COLO829 (cell line): ENCODE measurements around the gene ERGIC3.
"Not testable (repeated sequence)": the region's sequence is repeated elsewhere in the genome, so short reads cannot be mapped to it uniquely, and the experiment has no call there.

ENCODE experiments used
- DNase-seq: peaks from one replicate; pipeline ENCODE4 v3.0.0; 2012; ENCODE audit warnings: low spot score

Gene ERGIC3

DNA sequence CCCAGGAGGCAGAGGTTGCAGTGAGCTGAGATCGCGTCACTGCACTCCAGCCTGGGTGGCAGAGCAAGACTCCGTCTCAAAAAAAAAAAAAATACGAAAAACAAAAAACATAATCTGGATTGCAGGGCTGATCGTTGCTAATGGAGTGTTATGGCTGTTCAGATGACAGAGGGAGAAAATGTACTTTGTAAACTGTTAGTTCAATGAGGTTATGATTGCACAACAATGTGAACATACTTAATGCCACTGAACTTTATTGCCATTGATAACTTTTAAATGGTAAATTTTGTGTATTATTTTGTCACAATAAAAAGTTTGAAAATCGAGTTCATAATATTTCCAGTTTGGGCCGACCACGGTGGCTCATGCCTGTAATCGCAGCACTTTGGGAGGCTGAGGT is 22.9 kb upstream of the ERGIC3 start:
- no peak for DNase-seq

DNA sequence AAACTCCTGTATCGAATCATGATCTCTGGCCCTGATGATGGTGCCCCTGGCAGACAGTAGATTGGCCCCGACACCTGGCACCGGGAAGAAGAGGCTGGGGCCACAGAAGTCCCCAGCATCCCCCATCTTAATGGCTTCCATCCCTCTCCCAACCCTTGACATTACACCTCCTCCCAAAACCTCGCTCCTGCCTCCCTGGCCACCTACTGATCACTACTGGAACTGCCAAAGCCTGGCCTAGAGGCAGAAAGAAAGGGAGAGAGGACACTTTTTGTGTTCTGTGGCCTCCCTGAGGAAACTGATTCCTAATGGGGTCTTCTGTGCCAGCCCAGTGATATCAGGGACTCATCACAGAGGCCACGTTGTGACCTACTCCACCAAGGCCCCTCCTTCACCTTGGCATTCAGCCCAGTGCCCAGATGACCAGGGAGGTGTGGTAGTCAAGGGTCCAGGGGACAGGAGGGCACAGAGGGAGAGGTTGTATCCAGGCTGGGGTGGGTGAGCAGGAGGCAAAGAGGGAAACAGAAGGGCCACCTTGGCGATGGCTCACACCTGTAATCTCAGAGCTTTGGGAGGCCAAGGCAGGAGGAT is 18.5 kb upstream of the ERGIC3 start:
- no peak for DNase-seq

DNA sequence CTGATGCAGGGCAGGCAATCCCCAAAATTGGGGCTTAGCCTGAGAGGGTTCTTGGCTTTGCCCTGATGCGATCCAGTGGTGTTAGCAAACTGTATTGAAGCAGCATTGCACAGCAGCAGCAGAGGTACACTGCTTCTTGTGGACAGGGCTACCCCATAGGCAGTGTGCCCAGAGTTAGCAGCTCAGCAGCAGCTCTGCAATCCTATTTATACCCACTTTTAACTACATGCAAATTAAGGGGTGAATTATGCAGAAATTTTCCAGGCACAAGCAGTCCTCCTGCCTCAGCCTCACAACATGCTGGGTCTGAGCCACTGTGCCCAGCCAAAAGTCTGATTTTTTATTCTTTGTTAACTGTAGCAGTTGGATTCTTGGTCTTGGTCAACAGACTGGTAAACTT is 16.2 kb upstream of the ERGIC3 start:
- no peak for DNase-seq

DNA sequence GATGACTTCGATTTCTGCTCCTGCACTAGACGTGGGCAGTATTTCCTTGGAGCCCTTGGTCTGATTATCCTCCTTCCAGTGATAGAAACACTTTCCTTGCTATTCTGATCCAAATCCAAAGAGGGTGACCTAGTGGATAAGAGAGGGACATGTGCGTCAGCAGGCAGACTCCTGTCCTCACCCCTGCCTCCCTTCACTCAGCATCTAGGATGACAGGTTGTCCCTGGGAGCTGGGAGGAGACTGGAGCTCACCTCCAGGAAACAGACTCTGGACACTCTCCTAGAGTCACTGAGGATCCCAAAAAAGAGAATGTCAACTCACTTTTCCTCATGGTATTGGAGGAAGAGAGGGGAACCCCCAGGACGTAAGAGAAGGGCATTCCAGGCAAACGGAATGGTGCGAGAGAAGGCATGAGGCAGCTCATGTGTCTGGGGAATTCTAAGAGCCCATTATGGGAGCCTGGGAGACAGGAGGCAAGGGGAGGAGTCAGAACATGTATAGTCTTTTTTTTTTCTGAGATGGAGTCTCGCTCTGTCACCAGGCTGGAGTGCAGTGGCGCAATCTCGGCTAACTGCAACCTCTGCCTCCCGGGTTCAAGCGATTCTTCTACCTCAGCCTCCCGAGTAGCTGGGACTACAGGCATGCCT is 14.6 kb upstream of the ERGIC3 start:
- DNase-seq, result peak; percentile 82

DNA sequence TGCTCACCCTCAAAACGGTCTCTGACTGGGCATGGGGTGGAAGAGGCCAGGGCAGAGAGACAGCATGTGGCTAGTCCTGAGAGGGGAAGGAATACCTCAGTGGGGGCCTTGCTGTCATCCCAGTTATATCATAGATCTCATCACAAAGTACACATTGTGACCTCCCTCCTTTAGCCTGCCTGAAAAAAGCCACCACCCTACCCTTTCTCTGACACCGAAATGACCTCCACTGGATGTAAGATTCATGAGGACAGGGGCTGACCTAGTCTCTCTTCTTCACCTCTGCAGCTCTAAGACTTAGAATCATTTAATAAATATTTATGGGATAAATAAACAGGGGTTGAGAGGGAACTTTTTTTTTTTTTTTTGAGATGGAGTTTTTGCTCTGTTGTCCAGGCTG is 12.3 kb upstream of the ERGIC3 start, which contains the start of gene C20orf173:
Gene C20orf173, minus strand, starts transcription at position 101 of the 400 bp plus-strand sequence. CDS start 279 bp downstream, outside the sequence.
- no peak for DNase-seq

DNA sequence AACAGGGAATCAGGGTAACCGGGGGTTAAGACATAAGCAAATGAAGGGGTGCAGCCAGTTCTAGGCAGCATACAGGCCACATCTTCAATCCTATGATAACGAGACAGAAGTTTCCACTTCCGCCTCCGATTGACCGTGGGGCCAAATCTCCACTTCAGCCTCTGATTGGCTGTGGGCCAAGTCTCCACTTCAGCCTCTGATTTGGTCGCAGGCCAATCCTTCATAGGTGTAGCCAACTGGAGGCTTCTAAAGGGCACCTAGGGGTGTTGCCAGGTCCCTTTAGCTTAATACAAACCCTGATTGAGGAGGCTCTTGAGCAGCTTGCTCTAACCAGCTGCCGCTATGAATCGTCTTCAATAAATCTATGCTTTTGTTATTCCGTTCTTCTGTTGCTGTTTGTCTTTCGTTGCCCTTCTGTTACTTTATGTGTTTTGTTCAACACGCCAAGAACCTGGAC is 2.1 kb upstream of the ERGIC3 start:
- DNase-seq, result no peak

DNA sequence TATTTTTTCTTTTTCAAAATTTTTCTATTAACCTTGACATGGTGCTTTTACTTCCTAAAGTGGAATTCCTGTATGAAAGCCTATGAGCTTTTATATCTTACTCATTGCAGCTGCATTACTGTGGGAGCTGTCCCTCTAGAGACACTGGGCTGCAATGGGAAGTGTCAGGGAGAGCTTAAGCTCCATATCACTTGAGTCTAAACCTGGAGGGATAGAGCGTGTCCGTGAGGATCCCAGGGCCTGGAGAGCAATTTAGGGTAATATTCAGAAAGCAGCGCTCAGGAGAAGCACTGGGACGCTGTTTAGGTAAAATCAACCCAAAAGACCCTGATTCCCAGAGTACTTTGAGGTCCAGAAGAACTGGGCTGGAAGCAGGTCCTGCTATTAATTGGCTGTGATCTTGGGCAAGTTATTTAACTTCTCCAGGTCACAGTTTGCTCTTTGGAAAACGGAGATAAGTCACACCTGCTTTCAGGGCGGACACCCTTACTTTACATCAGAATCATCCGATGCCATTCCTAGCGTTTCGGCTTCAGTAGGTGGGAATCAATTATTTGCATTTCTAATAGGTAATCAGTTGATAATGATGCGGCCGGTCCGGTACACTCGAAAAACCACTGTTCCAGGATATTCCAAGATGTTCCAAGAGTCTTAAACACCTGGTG is 628 bp upstream of the ERGIC3 start:
- no peak for DNase-seq

DNA sequence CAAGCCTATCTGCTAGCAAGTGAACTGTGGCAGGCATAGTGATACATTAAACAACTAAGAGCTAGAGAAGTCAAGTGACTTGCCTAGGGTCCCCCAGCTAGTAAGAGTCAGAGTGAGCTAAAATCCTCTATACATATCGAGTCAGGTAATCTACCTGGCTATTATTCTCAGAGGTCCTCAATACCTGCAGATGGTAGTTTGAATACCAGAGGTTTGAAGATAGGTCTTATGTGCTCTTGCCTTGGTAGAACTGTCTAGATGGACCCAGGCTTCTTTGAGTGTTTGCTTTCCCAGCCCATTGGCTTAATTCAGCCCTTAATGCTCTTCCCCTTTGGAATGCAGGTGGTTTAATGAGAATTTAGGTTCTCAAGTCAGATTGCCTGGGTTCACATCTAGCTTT is 1.1 kb downstream of the ERGIC3 start:
- no peak for DNase-seq

DNA sequence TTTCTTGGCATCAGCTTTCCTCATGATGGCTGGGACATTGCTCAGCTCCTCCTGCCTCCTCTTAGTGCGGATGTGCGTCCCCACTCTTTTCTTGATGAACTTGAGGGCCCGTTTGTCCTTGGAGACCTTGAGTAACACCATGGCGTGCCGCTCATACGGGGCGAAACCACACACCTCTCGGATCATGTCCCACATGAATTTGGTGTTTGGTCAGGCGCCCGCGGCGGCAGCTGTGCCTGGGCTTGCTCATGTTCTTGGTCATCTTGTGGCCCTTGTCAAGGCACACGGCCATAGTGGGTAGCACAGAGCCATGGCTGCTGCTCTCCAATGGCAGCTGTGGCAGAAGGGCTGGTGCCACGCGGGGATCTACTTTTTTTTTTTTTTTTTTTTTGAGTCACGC is 2.6 kb downstream of the ERGIC3 start:
- DNase-seq, result no peak

DNA sequence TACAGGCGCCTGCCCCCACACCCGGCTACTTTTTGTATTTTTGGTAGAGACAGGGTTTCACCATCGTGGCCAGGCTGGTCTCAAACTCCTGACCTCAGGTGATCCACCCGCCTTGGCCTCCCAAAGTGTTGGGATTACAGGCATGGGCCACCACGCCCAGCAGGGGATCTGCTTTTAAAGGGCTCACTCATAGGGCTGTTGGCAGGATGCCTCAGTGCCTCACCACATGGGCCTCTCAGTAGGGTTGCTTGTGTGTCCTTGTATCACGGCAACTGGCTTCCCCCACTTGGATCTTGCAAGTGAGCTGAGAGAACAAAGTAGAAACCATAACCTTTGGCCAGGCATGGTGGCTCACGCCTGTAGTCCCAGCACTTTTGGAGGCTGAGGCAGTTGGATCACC is 3.1 kb downstream of the ERGIC3 start:
- DNase-seq, result not testable (repeated sequence)

DNA sequence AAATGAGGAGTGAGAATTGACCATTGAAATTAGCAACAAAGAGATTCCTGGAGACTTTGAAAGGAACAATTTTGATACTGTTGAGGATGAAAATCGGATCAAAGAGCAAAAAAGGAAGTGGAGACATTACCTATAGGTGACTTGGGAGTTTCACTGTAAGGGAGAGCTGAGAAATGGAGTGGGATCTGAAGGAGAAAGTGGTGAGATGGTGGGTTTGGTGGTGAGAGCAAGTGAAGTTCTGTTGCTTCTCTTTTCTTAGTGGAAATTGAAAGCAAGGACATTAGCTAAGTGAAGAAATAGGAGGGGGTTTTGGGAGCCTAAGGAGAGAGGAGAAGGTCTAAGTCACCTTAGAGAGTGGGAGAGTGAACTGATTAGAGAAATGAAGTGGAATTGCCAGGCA is 4.2 kb downstream of the ERGIC3 start:
- no peak for DNase-seq

DNA sequence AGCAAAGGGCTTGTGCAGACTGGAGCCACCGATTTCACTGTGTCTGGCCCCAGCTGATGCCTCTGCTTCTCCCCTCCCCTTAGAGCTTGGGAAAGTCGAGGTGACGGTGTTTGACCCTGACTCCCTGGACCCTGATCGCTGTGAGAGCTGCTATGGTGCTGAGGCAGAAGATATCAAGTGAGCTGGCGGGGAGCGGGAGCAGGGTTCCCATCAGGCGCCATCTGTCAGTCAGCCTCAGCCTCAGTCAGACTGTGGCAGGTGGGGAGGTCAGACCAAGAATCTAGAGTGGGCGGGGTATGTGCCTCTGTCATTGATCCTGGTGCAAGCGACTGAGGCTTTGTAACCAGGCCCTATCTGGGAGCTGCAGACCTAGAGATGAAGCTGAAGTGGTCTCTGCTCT is 5.5 kb downstream of the ERGIC3 start:
- no peak for DNase-seq

DNA sequence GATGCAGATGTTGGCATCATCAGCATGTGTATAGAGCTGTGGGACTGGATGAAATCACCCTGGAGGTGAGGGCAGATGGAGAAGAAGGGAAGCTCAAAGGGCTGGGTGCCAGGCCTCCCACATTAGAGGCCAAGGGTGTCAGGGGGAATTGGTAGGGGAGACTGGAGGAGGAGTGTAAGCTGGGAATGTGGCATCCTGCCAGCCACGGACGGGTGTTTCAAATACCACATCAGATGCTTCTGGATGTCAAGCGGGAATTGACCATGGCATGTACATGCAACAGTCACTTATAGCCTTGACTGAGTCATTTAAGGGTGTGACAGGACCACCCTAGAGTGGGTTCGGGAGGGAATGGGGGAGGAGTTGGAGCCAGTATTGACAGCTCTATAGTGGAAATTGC is 9.6 kb downstream of the ERGIC3 start:
- no peak for DNase-seq

DNA sequence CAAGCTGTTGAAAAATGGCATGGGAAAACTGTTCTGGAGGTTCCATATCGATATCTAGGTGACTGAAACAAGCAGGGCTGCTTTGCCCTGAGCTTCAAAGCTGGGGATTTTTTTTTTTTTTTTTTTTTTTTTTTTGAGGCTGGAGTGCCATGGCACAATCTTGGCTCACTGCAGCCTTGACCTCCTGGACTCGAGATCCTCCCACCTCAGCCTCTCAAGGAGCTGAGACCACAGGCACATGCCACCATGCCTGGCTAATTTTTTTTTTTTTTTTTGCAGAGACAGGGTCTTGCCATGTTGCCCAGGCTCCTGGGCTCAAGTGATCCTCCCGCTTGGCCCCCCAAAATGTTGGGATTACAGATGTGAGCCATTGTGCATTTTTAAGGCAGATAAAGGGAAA is 11.0 kb downstream of the ERGIC3 start:
- DNase-seq, result no peak

DNA sequence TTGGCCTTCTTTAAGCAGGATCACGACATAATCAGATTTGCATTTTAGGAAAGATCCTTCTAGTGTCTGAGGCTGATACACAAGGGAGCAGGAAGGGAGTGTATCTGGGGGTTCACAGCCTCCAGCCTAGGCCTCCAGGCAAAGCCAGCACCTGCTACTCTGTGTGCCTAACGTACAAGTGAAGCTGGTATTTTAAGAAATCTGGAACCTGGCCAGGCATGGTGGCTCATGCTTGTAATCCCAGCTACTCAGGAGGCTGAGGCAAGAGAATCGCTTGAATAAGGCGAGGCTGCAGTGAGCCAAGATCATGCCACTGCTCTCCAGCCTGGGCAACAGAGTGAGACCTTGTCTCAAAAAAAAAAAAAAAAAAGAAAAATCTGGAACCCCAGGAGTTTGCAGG is 13.6 kb downstream of the ERGIC3 start:
- DNase-seq, result not testable (repeated sequence)

DNA sequence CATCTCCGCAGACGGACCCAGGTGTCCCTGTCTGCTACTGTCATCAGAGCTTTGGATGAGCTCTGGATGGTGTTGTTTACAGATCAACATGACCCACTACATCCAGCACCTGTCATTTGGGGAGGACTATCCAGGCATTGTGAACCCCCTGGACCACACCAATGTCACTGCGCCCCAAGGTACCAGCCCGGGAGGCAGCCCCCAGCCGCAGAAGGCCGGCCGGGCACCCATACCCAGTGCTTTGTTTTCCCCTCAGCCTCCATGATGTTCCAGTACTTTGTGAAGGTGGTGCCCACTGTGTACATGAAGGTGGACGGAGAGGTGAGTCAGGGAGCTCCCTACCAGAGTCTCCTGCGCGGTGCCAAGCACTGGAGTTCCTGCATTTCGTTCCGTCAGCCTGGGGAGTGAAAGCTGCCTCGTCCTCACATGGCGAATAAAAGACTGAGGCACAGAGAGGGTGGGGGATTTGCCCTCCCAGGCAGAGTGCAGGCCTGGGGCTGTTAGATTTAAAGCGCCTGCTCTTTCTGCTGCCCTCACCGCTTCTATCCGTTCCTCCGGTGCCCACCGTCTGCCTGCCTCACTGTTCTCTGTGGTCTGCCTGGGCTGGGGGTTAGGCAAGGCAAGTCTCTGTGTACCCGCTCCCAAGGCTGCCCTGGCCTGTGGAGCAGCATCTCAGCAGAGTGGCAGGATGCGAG is 14.2 kb downstream of the ERGIC3 start:
- DNase-seq, result no peak

DNA sequence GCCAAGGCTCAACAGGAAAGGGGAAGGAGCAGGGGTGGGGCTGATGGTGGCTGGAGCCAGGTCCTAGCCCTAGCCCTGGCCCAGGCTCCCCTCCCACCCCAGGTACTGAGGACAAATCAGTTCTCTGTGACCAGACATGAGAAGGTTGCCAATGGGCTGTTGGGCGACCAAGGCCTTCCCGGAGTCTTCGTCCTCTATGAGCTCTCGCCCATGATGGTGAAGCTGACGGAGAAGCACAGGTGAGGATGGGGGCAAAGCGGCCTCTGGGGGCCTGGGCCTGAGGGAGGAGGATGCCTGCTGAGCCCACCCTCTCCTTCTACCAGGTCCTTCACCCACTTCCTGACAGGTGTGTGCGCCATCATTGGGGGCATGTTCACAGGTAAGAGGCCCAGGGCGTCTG is 15.0 kb downstream of the ERGIC3 start:
- no peak for DNase-seq

DNA sequence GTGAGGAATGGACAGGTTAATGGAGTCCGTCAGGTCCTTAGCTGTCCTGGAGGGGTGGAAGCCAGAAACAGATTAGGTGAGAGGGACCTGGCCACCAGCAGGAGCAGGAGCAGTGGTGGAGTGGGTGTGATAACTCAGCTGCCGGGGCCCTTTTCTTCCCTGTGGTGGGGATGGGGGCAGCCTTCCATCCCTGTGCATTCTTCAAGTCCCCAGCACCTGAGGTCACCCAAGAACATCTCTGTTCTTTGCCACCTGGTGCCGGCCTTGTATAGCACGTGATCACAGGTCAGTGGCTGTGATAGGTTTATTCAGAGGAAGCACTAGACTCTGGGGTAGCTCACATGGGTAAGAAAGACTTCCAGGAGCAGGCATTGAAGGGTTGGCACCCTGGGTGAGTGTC is 16.6 kb downstream of the ERGIC3 start:
- DNase-seq, result no peak

DNA sequence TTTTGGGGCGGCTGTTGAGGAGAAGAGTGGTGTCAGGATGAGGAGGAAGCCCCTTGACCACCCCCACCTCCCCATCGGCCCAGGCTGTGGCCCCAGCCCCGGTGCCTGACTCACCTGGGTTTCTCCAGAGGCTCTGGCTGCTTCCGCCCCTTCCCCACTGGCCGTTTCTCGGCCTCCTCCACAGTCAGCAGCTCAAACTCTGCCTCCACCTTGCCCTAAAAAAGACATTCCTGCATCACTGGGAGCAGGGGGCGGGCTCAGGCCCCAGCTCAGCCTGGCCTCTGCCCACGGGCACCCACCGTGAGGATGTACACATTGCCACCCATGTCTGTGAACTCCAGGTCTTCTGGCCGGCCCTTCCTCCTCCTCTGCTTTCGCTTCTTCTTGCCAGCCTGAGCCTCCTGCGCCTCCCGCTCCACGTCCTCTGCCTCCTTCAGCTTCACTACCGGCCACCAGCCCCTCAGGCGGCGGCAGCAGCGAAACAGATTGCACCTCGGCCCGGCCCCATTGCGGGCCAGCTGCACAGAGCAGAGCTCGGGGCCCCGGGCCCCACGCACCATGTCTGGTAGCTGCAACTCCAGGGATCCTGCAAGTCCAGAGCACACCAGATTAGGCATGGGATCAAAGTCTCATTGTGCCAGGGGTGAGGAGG is 17.3 kb downstream of the ERGIC3 start:
- DNase-seq, result no peak

DNA sequence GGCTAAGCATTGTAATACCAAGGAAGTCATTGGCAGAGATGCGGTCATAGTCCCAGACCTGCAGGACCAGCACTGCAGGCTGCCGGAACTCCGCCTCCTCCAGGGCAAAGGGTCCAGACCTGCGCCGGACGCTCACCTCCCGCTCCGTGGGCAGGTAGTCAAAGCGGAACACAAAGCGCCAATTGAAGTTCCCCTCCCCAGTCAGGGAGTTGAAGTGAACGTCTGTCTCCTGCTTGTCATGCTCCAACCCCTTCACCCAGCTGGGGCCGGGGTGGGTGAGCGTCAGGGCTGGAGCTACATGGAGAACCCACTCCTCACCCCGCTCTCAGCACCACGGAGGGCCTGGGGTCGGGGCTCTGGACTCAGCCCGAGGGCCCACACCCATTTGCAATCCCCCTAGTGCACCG is 18.2 kb downstream of the ERGIC3 start:
- DNase-seq, result no peak

DNA sequence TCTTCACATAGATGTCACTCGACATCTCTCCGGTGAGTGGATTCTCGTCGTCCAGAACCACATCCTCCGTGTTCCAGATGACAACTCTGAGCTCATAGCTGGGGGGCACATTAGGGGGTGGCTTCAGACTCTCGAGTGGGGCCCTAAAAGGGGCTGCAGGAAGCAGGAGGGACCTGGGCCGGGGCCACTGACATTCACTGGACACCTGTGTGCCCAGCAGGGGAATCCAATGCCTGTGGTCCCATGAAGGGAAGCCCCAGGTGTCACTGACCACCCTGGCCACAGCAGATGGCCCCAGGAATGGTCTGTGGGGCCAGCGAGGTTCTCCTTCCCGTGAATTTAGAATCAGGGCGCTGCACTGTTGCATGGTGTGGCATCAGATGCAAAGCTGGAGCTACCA is 18.7 kb downstream of the ERGIC3 start:
- no peak for DNase-seq

DNA sequence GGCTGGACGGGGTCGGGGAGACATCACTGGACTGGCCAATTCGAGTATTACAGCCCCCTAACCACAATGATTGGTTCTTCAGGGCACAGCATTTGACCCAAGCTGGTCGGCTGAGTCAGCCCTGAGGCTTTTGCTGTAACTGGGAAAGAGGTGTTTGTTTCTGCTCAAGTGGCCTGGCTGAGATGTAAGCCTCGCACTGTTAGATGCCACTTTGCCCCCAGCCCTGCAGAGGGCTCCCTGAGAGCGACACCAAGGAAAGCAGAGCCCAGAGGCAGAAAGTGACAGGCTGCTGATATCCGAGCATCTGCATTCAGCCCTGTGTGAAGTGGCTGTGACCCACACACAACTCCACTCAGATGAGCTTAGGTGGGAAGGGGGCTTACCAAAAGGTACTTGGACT is 19.4 kb downstream of the ERGIC3 start:
- DNase-seq, result peak; percentile 27
